SU-DHL-6 (cell line): Measurements from ENCODE around the gene PCDHGA6.
"Not testable (repeated sequence)": the region's sequence is repeated elsewhere in the genome, so short reads cannot be mapped to it uniquely, and the experiment has no call there.

Source experiments
- H2AFZ ChIP-seq: fragments of 200-600 bp; sonication (generic); 2 replicates; pipeline ENCODE4 v1.6.1; 2014; ENCODE audit warnings: low read depth, mild to moderate bottlenecking, moderate library complexity, mixed read lengths, antibody characterized with exemption, low read length; ENCODE audit not compliant: severe bottlenecking
- H3F3A ChIP-seq: fragments of 200-600 bp; shearing (Covaris generic); 2 replicates; pipeline ENCODE4 v1.6.0; 2016; ENCODE audit warnings: antibody characterized with exemption, mild to moderate bottlenecking; ENCODE audit not compliant: insufficient read depth
- H3K27ac ChIP-seq: fragments of 200-600 bp; sonication (generic); 2 replicates; pipeline ENCODE4 v1.5.1; 2016; ENCODE audit warnings: low read depth, mild to moderate bottlenecking, low read length, moderate library complexity, mixed read lengths
- H3K27me3 ChIP-seq: fragments of 200-600 bp; sonication (generic), shearing (Covaris generic); 2 replicates; pipeline ENCODE4 v1.6.0; 2014; ENCODE audit warnings: mild to moderate bottlenecking, low read length
- H3K36me3 ChIP-seq: fragments of 200-600 bp; sonication (generic); 2 replicates; pipeline ENCODE4 v1.6.1; 2014; ENCODE audit warnings: mild to moderate bottlenecking, low read length, mixed read lengths
- H3K4me2 ChIP-seq: fragments of 300-600, 200-600 bp; shearing (Covaris generic), sonication (generic); 2 replicates; pipeline ENCODE4 v1.6.0; 2014; ENCODE audit warnings: low read length, low read depth, mild to moderate bottlenecking; ENCODE audit not compliant: poor library complexity, severe bottlenecking
- H3K4me3 ChIP-seq: fragments of 200-600 bp; sonication (generic); 2 replicates; pipeline ENCODE4 v1.5.1; 2014; ENCODE audit warnings: antibody characterized with exemption, low read length, mild to moderate bottlenecking, mixed read lengths; ENCODE audit not compliant: insufficient read depth, poor library complexity, severe bottlenecking
- H3K79me2 ChIP-seq: fragments of 200-600 bp; sonication (generic); 2 replicates; pipeline ENCODE4 v1.6.1; 2014; ENCODE audit warnings: mild to moderate bottlenecking, low read length, moderate library complexity; ENCODE audit not compliant: insufficient read depth
- H3K9ac ChIP-seq: fragments of 200-600 bp; sonication (generic); 2 replicates; pipeline ENCODE4 v1.7.0; 2014; ENCODE audit warnings: mild to moderate bottlenecking, low read length
- H3K9me2 ChIP-seq: fragments of 200-600 bp; sonication (generic); replicated peaks from 2 replicates; pipeline ENCODE4 v1.6.1; 2014; ENCODE audit warnings: low read length; ENCODE audit not compliant: insufficient read depth
- H3K9me3 ChIP-seq: fragments of 200-600 bp; sonication (generic); 2 replicates; pipeline ENCODE4 v1.6.1; 2014; ENCODE audit warnings: low read length, mixed read lengths; ENCODE audit not compliant: insufficient read depth
- H4K20me1 ChIP-seq: fragments of 200-600 bp; sonication (generic); 2 replicates; pipeline ENCODE4 v1.6.1; 2014; ENCODE audit warnings: low read depth, mild to moderate bottlenecking, antibody characterized with exemption, low read length, moderate library complexity, mixed read lengths
- EZH2phosphoT487 ChIP-seq: fragments of 200-600 bp; sonication (generic), shearing (Covaris generic); conservative IDR thresholded peaks from 2 replicates; pipeline ENCODE4 v1.6.1; 2018; ENCODE audit warnings: mild to moderate bottlenecking, antibody characterized with exemption, low read length, moderate library complexity, mixed read lengths
- TF ChIP-seq, protein P1 (sequence below): fragments of 200-600 bp; sonication (generic); IDR thresholded peaks from one replicate; pipeline ENCODE4 v1.5.1; 2017; ENCODE audit warnings: antibody characterized with exemption, mild to moderate bottlenecking, low read length, moderate library complexity; ENCODE audit not compliant: insufficient read depth, poor library complexity, severe bottlenecking

PCDHGA6 gene

DNA sequence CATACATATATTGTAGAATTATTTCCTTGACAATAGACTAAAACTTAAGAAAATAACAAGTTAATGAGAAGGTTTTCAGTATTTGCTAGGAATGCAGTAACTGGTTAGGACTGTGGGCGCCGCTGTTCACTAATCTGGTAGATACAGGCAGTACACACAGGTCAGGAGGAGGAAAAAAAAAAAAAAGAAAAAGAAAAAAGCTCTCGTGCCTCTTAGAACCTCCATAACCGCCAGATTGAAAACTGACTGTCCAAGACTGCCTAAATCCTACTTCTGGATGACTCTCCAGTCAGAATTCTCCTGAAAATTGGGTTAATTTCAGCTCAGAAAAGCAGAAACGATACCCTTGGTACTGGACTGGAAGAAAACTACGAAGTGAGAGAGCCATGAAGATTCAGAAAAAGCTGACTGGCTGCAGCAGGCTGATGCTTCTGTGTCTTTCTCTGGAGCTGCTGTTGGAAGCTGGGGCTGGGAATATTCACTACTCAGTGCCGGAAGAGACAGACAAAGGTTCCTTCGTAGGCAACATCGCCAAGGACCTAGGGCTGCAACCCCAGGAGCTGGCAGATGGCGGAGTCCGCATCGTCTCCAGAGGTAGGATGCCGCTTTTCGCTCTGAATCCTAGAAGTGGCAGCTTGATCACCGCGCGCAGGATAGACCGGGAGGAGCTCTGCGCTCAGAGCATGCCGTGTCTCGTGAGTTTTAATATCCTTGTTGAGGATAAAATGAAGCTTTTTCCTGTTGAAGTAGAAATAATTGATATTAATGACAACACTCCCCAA, 43.2 kb upstream of the PCDHGA6 start, which contains the start of gene PCDHGA1:
PCDHGA1 (plus strand) TSS at position 216 of the 782 bp plus-strand sequence.
- no peak within 1 kb of the TSS for H3K27ac ChIP-seq
- peak within 1 kb of the TSS; percentile 36 for H3K9ac ChIP-seq
- H3K4me3 ChIP-seq: no peak within 1 kb of the TSS
- peaks cover 6% of the 10 kb centered on the region; the same call in 1 of the 2 replicates for H3K36me3 ChIP-seq
- no peaks in the 10 kb centered on the region for H3F3A ChIP-seq
- TF ChIP-seq, protein P1, sequence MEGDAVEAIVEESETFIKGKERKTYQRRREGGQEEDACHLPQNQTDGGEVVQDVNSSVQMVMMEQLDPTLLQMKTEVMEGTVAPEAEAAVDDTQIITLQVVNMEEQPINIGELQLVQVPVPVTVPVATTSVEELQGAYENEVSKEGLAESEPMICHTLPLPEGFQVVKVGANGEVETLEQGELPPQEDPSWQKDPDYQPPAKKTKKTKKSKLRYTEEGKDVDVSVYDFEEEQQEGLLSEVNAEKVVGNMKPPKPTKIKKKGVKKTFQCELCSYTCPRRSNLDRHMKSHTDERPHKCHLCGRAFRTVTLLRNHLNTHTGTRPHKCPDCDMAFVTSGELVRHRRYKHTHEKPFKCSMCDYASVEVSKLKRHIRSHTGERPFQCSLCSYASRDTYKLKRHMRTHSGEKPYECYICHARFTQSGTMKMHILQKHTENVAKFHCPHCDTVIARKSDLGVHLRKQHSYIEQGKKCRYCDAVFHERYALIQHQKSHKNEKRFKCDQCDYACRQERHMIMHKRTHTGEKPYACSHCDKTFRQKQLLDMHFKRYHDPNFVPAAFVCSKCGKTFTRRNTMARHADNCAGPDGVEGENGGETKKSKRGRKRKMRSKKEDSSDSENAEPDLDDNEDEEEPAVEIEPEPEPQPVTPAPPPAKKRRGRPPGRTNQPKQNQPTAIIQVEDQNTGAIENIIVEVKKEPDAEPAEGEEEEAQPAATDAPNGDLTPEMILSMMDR: peak; percentile 84
- TF ChIP-seq EZH2phosphoT487: no peak
- no peaks in the 10 kb centered on the region for H3K9me3 ChIP-seq
- H4K20me1 ChIP-seq: no peaks in the 10 kb centered on the region
- no peaks in the 10 kb centered on the region for H3K27me3 ChIP-seq
- peak within 1 kb of the TSS; percentile 97 for H2AFZ ChIP-seq
- H3K4me2 ChIP-seq: peak within 1 kb of the TSS; percentile 49
- no peaks in the 10 kb centered on the region for H3K79me2 ChIP-seq
- H3K9me2 ChIP-seq: no peaks in the 10 kb centered on the region

DNA sequence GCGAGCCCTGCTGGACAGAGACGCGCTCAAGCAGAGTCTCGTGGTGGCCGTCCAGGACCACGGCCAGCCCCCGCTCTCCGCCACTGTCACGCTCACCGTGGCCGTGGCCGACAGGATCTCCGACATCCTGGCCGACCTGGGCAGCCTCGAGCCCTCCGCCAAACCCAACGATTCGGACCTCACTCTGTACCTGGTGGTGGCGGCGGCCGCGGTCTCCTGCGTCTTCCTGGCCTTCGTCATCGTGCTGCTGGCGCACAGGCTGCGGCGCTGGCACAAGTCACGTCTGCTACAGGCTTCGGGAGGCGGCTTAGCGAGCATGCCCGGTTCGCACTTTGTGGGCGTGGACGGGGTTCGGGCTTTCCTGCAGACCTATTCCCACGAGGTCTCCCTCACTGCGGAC, 41.1 kb upstream of the PCDHGA6 start:
- not testable (repeated sequence) for H3K9ac ChIP-seq, H3F3A ChIP-seq, H3K9me3 ChIP-seq, H3K4me3 ChIP-seq, H3K79me2 ChIP-seq, H3K27me3 ChIP-seq, H3K36me3 ChIP-seq, H3K27ac ChIP-seq, H3K4me2 ChIP-seq, H2AFZ ChIP-seq, H3K9me2 ChIP-seq, H4K20me1 ChIP-seq

DNA sequence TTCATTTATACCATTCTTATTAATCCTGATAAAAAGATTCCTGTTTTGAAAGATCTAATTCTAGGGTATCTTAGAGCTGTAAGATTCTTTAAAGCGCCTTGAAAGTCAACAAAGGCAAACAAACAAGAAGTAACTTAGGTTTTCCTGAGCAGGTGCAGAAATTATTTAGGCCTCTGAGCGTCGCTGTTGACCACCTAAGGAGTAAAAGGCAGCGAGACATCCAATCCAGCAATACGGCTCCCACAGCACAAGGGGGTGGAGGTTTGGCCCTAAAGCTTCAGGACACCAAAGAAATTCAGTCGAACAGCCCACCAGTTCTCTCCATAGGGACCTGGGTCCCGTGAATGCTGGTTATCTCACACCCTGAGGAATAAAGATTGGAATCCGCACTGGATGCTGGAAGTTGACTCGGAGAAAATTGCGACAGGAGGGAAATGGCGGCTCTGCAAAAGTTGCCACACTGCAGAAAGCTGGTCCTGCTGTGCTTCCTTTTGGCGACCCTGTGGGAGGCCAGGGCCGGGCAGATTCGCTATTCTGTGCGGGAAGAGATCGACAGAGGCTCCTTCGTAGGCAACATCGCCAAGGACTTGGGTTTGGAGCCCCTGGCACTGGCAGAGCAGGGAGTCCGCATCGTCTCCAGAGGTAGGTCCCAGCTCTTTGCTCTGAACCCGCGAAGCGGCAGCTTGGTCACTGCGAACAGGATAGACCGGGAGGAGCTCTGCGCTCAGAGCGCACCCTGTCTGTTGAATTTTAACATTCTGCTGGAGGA, 35.0 kb upstream of the PCDHGA6 start, which contains the start of gene PCDHGA2:
PCDHGA2 (plus strand) TSS at position 223 of the 769 bp plus-strand sequence.
- TF ChIP-seq, protein P1: no peak
- TF ChIP-seq EZH2phosphoT487: no peak
- H3K79me2 ChIP-seq: no peaks in the 10 kb centered on the region
- no peak within 1 kb of the TSS for H3K27ac ChIP-seq
- H3F3A ChIP-seq: no peaks in the 10 kb centered on the region
- no peaks in the 10 kb centered on the region for H3K27me3 ChIP-seq
- no peak within 1 kb of the TSS for H2AFZ ChIP-seq
- H3K4me2 ChIP-seq: no peak within 1 kb of the TSS
- no peaks in the 10 kb centered on the region for H3K9me3 ChIP-seq
- no peaks in the 10 kb centered on the region for H3K9me2 ChIP-seq
- H3K9ac ChIP-seq: no peak within 1 kb of the TSS
- H3K4me3 ChIP-seq: no peak within 1 kb of the TSS
- no peaks in the 10 kb centered on the region for H4K20me1 ChIP-seq
- H3K36me3 ChIP-seq: peaks cover 6% of the 10 kb centered on the region; the same call in 1 of the 2 replicates

DNA sequence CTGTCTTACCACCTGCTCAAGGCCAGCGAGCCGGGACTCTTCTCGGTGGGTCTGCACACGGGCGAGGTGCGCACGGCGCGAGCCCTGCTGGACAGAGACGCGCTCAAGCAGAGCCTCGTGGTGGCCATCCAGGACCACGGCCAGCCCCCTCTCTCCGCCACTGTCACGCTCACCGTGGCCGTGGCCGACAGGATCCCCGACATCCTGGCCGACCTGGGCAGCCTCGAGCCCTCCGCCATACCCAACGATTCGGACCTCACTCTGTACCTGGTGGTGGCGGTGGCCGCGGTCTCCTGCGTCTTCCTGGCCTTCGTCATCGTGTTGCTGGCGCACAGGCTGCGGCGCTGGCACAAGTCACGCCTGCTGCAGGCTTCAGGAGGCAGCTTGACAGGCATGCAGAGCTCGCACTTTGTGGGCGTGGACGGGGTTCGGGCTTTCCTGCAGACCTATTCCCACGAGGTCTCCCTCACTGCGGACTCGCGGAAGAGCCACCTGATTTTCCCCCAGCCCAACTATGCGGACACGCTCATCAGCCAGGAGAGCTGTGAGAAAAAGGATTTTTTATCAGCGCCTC, 32.8 kb upstream of the PCDHGA6 start:
- not testable (repeated sequence) for H3K9ac ChIP-seq, H3K4me3 ChIP-seq, H3K4me2 ChIP-seq, H3K79me2 ChIP-seq, H3K27me3 ChIP-seq, H3K9me2 ChIP-seq, H3K27ac ChIP-seq, H2AFZ ChIP-seq, H3K9me3 ChIP-seq, H3F3A ChIP-seq, H4K20me1 ChIP-seq, H3K36me3 ChIP-seq
